KMS-11 (cell line): ENCODE results near the gene FLYWCH1.
"Not testable (repeated sequence)": the region's sequence is repeated elsewhere in the genome, so short reads cannot be mapped to it uniquely, and the experiment has no call there.

Experiments used
- H2AFZ ChIP-seq: fragments of 200-600 bp; sonication (generic); 2 replicates; pipeline ENCODE4 v1.6.1; 2016; ENCODE audit warnings: antibody characterized with exemption, mixed run types, low read depth
- H3K27ac ChIP-seq: fragments of 200-600 bp; sonication (generic); 2 replicates; pipeline ENCODE4 v1.6.1; 2016; ENCODE audit warnings: mild to moderate bottlenecking, mixed run types
- H3K27me3 ChIP-seq: fragments of 200-600 bp; sonication (generic); 2 replicates; pipeline ENCODE4 v1.6.1; 2017; ENCODE audit warnings: mild to moderate bottlenecking, low read depth, mixed run types, moderate library complexity; ENCODE audit not compliant: insufficient read depth
- H3K36me3 ChIP-seq: fragments of 200-600 bp; sonication (generic); 2 replicates; pipeline ENCODE4 v1.6.1; 2017; ENCODE audit warnings: mild to moderate bottlenecking, mixed run types; ENCODE audit not compliant: insufficient read depth
- H3K4me1 ChIP-seq: fragments of 200-600 bp; sonication (generic); 2 replicates; pipeline ENCODE4 v1.6.1; 2016; ENCODE audit warnings: mild to moderate bottlenecking, low read depth, mixed run types; ENCODE audit not compliant: poor library complexity, severe bottlenecking
- H3K4me2 ChIP-seq: fragments of 200-600 bp; sonication (generic); 2 replicates; pipeline ENCODE4 v1.7.0; 2016; ENCODE audit warnings: mild to moderate bottlenecking, mixed run types
- H3K4me3 ChIP-seq: fragments of 200-600 bp; sonication (generic); IDR thresholded peaks from 2 replicates; pipeline ENCODE4 v1.6.1; 2017; ENCODE audit warnings: low read depth, low read length, mixed read lengths; ENCODE audit not compliant: insufficient read depth
- H3K79me2 ChIP-seq: fragments of 200-600 bp; sonication (generic); 2 replicates; pipeline ENCODE4 v1.6.1; 2016; ENCODE audit warnings: low read depth, mixed run types; ENCODE audit not compliant: insufficient read depth
- H3K9ac ChIP-seq: fragments of 200-600 bp; sonication (generic); 2 replicates; pipeline ENCODE4 v1.6.1; 2016; ENCODE audit warnings: mild to moderate bottlenecking, mixed run types
- H4K20me1 ChIP-seq: fragments of 200-600 bp; sonication (generic); 2 replicates; pipeline ENCODE4 v1.6.1; 2016; ENCODE audit warnings: mild to moderate bottlenecking, mixed run types; ENCODE audit not compliant: insufficient read depth
- CTCF ChIP-seq: fragments of 200-600 bp; sonication (generic); conservative IDR thresholded peaks from 2 replicates; pipeline ENCODE4 v1.6.1; 2017; ENCODE audit warnings: low read depth, mild to moderate bottlenecking, antibody characterized with exemption, low read length, moderate library complexity, mixed read lengths

Gene FLYWCH1

GRCh38 chr16:2905988-2906387 lies 5.7 kb upstream of the FLYWCH1 start:
- no peak overlapping the region for H3K9ac ChIP-seq
- H3K27me3 ChIP-seq: peaks cover 24% of the 10 kb centered on the region
- H3K36me3 ChIP-seq: no peaks in the 10 kb centered on the region
- peak overlapping the region; percentile 37 for H3K4me2 ChIP-seq
- H3K79me2 ChIP-seq: no peaks in the 10 kb centered on the region
- H2AFZ ChIP-seq: peak overlapping the region; percentile 31
- no peak overlapping the region for H3K4me3 ChIP-seq
- H3K27ac ChIP-seq: no peak overlapping the region
- H3K4me1 ChIP-seq: peaks cover 29% of the 10 kb centered on the region
- no peaks in the 10 kb centered on the region for H4K20me1 ChIP-seq
- TF ChIP-seq CTCF: no peak

- H2AFZ ChIP-seq: peak overlapping the region; percentile 27; the same call in 1 of the 2 replicates
- not testable (repeated sequence) for H3K36me3 ChIP-seq, H3K27ac ChIP-seq, H3K4me3 ChIP-seq, H4K20me1 ChIP-seq, H3K9ac ChIP-seq, H3K79me2 ChIP-seq
- H3K4me1 ChIP-seq: peaks cover 33% of the 10 kb centered on the region
- TF ChIP-seq CTCF: peak; percentile 68
- peak overlapping the region; percentile 53 for H3K4me2 ChIP-seq
- peaks cover 26% of the 10 kb centered on the region for H3K27me3 ChIP-seq
Observed at GRCh38 chr16:2907084-2907753, 4.5 kb upstream of the FLYWCH1 start.

- Histone ChIP-seq H3K27me3 (peaks cover 26% of the 10 kb centered on the region), H4K20me1 (no peaks in the 10 kb centered on the region), H3K36me3 (no peaks in the 10 kb centered on the region), H2AFZ (no peak overlapping the region), H3K4me2 (no peak overlapping the region), H3K79me2 (peaks cover 10% of the 10 kb centered on the region; the same call in 1 of the 2 replicates), H3K9ac (no peak overlapping the region), H3K4me3 (no peak overlapping the region), H3K27ac (no peak overlapping the region), H3K4me1 (peaks cover 59% of the 10 kb centered on the region)
- no peak for TF ChIP-seq CTCF
Observed at GRCh38 chr16:2910441-2910969, 1.2 kb upstream of the FLYWCH1 start.

- Histone ChIP-seq H3K27ac (no peak overlapping the region), H4K20me1 (no peaks in the 10 kb centered on the region), H3K36me3 (no peaks in the 10 kb centered on the region), H3K4me1 (peaks cover 59% of the 10 kb centered on the region), H3K4me2 (peak overlapping the region; percentile 80), H3K9ac (peak overlapping the region; percentile 31; the same call in 1 of the 2 replicates), H2AFZ (peak overlapping the region; percentile 78; the same call in 1 of the 2 replicates), H3K4me3 (no peak overlapping the region), H3K27me3 (peaks cover 26% of the 10 kb centered on the region), H3K79me2 (peaks cover 10% of the 10 kb centered on the region; the same call in 1 of the 2 replicates)
- TF ChIP-seq CTCF: no peak
Observed at GRCh38 chr16:2912330-2913199, 834 bp downstream of the FLYWCH1 start.
